WTC11 (cell line): ENCODE data around the gene TFPT. TPM values are rescaled to one million over a fixed set of nuclear protein-coding genes. Genes with fewer than 3 reads are reported as not detected.

Experiments
- ATAC-seq: fragments of 200-7000 bp; cut with Tn5 transposase; 2 replicates; pipeline ENCODE4 v1.10.0; 2021; ENCODE audit warnings: mild to moderate bottlenecking, moderate library complexity
- CTCF ChIA-PET: fragments of 300-600 bp; sonication (Branson Sonifier 250); formaldehyde crosslinking; loops from one replicate; lab custom pipeline; 2021; ENCODE audit warnings: antibody characterized with exemption; lab: Charles Lee
- POLR2A ChIA-PET: fragments of 350-600 bp; sonication (Branson Sonifier 250); formaldehyde crosslinking; loops from one replicate; lab custom pipeline; 2021; ENCODE audit warnings: antibody characterized with exemption; lab: Charles Lee
- DNase-seq: peaks from one replicate; pipeline ENCODE4 v3.0.0; 2021; ENCODE audit warnings: low spot score
- H3K27ac Mint-ChIP-seq: 2 replicates; pipeline ENCODE4 v1.8.0; 2021; ENCODE audit warnings: mixed read lengths
- H3K27me3 Mint-ChIP-seq: 2 replicates; pipeline ENCODE4 v1.8.0; 2021; ENCODE audit warnings: low read depth, mild to moderate bottlenecking, moderate library complexity, mixed read lengths
- H3K36me3 Mint-ChIP-seq: 2 replicates; pipeline ENCODE4 v1.8.0; 2021; ENCODE audit warnings: mixed read lengths
- H3K4me1 Mint-ChIP-seq: 2 replicates; pipeline ENCODE4 v1.8.0; 2022; ENCODE audit warnings: mixed read lengths
- H3K4me3 Mint-ChIP-seq: 2 replicates; pipeline ENCODE4 v1.8.0; 2021; ENCODE audit warnings: mild to moderate bottlenecking, moderate library complexity, mixed read lengths
- H3K9me3 Mint-ChIP-seq: 2 replicates; pipeline ENCODE4 v1.8.0; 2021; ENCODE audit warnings: mixed read lengths
- ATF1 ChIP-seq: sonication (generic); formaldehyde crosslinking; IDR thresholded peaks from 2 replicates; pipeline ENCODE4 v1.8.1; 2023; ENCODE audit warnings: mild to moderate bottlenecking, moderate library complexity, missing genetic modification reagents
- E2F4 ChIP-seq: sonication (generic); formaldehyde crosslinking; IDR thresholded peaks from 2 replicates; pipeline ENCODE4 v1.8.1; 2022; ENCODE audit warnings: low read depth, mild to moderate bottlenecking, moderate library complexity, missing genetic modification reagents, borderline replicate concordance
- SOX15 ChIP-seq: fragments of 250-450 bp; sonication (Bioruptor Pico); IDR thresholded peaks from 2 replicates; pipeline ENCODE4 v1.9.0; 2021; ENCODE audit warnings: mild to moderate bottlenecking
- TEAD1 ChIP-seq: sonication (generic); formaldehyde crosslinking; IDR thresholded peaks from 2 replicates; pipeline ENCODE4 v1.8.0; 2022; ENCODE audit warnings: mild to moderate bottlenecking, missing genetic modification reagents
- ZMAT4 ChIP-seq: fragments of 250-450 bp; sonication (Bioruptor Pico); IDR thresholded peaks from 2 replicates; pipeline ENCODE4 v1.9.0; 2021; ENCODE audit warnings: mild to moderate bottlenecking
- ZNF396 ChIP-seq: fragments of 250-450 bp; sonication (Bioruptor Pico); IDR thresholded peaks from 2 replicates; pipeline ENCODE4 v1.8.0; 2021; ENCODE audit warnings: mild to moderate bottlenecking, moderate library complexity, borderline replicate concordance
- total RNA-seq: library from RNA; stranded (reverse); gene quantifications from 3 replicates; pipeline ENCODE4 v1.2.3, GENCODE V29; 2021
- TF ChIP-seq, protein P1 (sequence below): sonication (generic); formaldehyde crosslinking; IDR thresholded peaks from 2 replicates; pipeline ENCODE4 v1.8.0; 2022; ENCODE audit warnings: missing genetic modification reagents
- TF ChIP-seq, protein P2 (sequence below): fragments of 250-450 bp; sonication (Bioruptor Pico); IDR thresholded peaks from 2 replicates; pipeline ENCODE4 v1.9.0; 2021; ENCODE audit warnings: mild to moderate bottlenecking, borderline replicate concordance

Gene TFPT
- total RNA-seq, 1 experiment from 2014 or later, result 24.6 TPM

- CTCF ChIA-PET, result interaction anchor here (1.0 to 2.0 kb wide), 5 partner anchors 32 to 254 kb away, joined by 3 to 6 read pairs (median 5); no protein-coding TSS in a partner anchor
- Mint-ChIP-seq H3K36me3 (no peaks in the 10 kb centered on the region), H3K27ac (no peak within 1 kb of the TSS), H3K27me3 (no peaks in the 10 kb centered on the region; the same call in 1 of the 2 replicates), H3K4me1 (peaks cover 3% of the 10 kb centered on the region; the same call in 1 of the 2 replicates), H3K9me3 (no peaks in the 10 kb centered on the region; the same call in 1 of the 2 replicates), H3K4me3 (no peak within 1 kb of the TSS)
- POLR2A ChIA-PET, result no interaction called here
- DNase-seq (no peak), ATAC-seq (peak; percentile 30; the same call in 1 of the 2 replicates)
- TF ChIP-seq TEAD1 (CRISPR knock-in tag), result no peak
- no peak for TF ChIP-seq ZNF396 (CRISPR knock-in tag)
- no peak for TF ChIP-seq SOX15 (CRISPR knock-in tag)
- no peak for TF ChIP-seq ZMAT4
- no peak for TF ChIP-seq ATF1 (CRISPR knock-in tag)
Observed at GRCh38 chr19:54063350-54064116, 51.9 kb downstream of the TFPT start, which contains the start of gene VSTM1. Gene VSTM1 (minus strand): TSS chr19:54063897. CDS start chr19:54063777, 120 bp downstream.

DNA sequence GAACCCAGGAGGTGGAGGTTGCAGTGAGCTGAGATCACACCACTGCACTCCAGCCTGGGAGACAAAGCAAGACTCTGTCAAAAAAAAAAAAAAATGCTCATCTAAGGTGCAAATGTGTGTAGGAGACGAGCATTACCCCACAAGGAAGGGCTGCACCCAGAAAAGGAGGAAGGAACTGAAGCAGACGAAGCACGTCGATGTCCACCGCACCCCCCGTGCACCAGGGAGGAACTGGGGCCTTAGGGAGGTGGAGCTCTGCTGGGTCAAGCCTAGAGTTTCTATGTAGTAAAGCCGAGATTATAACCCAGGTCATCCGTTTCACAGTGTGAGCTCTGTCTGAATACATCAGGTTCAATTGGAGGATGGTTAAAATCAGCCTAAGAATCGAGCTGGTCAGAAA lies 52.8 kb downstream of the TFPT start:
- ChIA-PET CTCF (interaction anchor here (1.5 to 2.0 kb wide), 3 partner anchors 31 to 253 kb away, joined by 5 to 6 read pairs (median 6); no protein-coding TSS in a partner anchor), POLR2A (no interaction called here)
- no peak for ATAC-seq

More for the DNA sequence above, 52.8 kb downstream of the TFPT start:
- H3K27me3 Mint-ChIP-seq, result no peaks in the 10 kb centered on the region
- peaks cover 3% of the 10 kb centered on the region; the same call in 1 of the 2 replicates for H3K4me1 Mint-ChIP-seq
- H3K4me3 Mint-ChIP-seq, result no peak overlapping the region
- no peaks in the 10 kb centered on the region; the same call in 1 of the 2 replicates for H3K9me3 Mint-ChIP-seq
- DNase-seq, result no peak
- H3K36me3 Mint-ChIP-seq, result no peaks in the 10 kb centered on the region
- TF ChIP-seq E2F4 (CRISPR knock-in tag) (no peak), ZNF396 (CRISPR knock-in tag) (no peak)
- TF ChIP-seq, protein P1, sequence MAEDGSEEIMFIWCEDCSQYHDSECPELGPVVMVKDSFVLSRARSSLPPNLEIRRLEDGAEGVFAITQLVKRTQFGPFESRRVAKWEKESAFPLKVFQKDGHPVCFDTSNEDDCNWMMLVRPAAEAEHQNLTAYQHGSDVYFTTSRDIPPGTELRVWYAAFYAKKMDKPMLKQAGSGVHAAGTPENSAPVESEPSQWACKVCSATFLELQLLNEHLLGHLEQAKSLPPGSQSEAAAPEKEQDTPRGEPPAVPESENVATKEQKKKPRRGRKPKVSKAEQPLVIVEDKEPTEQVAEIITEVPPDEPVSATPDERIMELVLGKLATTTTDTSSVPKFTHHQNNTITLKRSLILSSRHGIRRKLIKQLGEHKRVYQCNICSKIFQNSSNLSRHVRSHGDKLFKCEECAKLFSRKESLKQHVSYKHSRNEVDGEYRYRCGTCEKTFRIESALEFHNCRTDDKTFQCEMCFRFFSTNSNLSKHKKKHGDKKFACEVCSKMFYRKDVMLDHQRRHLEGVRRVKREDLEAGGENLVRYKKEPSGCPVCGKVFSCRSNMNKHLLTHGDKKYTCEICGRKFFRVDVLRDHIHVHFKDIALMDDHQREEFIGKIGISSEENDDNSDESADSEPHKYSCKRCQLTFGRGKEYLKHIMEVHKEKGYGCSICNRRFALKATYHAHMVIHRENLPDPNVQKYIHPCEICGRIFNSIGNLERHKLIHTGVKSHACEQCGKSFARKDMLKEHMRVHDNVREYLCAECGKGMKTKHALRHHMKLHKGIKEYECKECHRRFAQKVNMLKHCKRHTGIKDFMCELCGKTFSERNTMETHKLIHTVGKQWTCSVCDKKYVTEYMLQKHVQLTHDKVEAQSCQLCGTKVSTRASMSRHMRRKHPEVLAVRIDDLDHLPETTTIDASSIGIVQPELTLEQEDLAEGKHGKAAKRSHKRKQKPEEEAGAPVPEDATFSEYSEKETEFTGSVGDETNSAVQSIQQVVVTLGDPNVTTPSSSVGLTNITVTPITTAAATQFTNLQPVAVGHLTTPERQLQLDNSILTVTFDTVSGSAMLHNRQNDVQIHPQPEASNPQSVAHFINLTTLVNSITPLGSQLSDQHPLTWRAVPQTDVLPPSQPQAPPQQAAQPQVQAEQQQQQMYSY (CRISPR knock-in tag), result no peak
- TF ChIP-seq, protein P2, sequence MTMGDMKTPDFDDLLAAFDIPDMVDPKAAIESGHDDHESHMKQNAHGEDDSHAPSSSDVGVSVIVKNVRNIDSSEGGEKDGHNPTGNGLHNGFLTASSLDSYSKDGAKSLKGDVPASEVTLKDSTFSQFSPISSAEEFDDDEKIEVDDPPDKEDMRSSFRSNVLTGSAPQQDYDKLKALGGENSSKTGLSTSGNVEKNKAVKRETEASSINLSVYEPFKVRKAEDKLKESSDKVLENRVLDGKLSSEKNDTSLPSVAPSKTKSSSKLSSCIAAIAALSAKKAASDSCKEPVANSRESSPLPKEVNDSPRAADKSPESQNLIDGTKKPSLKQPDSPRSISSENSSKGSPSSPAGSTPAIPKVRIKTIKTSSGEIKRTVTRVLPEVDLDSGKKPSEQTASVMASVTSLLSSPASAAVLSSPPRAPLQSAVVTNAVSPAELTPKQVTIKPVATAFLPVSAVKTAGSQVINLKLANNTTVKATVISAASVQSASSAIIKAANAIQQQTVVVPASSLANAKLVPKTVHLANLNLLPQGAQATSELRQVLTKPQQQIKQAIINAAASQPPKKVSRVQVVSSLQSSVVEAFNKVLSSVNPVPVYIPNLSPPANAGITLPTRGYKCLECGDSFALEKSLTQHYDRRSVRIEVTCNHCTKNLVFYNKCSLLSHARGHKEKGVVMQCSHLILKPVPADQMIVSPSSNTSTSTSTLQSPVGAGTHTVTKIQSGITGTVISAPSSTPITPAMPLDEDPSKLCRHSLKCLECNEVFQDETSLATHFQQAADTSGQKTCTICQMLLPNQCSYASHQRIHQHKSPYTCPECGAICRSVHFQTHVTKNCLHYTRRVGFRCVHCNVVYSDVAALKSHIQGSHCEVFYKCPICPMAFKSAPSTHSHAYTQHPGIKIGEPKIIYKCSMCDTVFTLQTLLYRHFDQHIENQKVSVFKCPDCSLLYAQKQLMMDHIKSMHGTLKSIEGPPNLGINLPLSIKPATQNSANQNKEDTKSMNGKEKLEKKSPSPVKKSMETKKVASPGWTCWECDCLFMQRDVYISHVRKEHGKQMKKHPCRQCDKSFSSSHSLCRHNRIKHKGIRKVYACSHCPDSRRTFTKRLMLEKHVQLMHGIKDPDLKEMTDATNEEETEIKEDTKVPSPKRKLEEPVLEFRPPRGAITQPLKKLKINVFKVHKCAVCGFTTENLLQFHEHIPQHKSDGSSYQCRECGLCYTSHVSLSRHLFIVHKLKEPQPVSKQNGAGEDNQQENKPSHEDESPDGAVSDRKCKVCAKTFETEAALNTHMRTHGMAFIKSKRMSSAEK, result no peak
- no peak overlapping the region for H3K27ac Mint-ChIP-seq

Other genes with a start within 250 kb of the TFPT start
- gene MYADM, start 247.8 kb downstream of the TFPT start, total RNA-seq, result 78.6 to 86.4 TPM (median 79.7 TPM) in 3 replicates
- 23.0 to 30.0 TPM (median 27.5 TPM) in 3 replicates for gene PRKCG, start 233.5 kb downstream of the TFPT start, total RNA-seq
- 33.3 to 44.1 TPM (median 43.2 TPM) in 3 replicates for gene CACNG7, start 206.4 kb downstream of the TFPT start, total RNA-seq
- gene CACNG8, start 152.7 kb downstream of the TFPT start, total RNA-seq, result 12.5 to 15.7 TPM (median 15.1 TPM) in 3 replicates
- 2.5 to 3.3 TPM (median 2.5 TPM) in 3 replicates for gene CACNG6, start 124.0 kb downstream of the TFPT start, total RNA-seq
- not detected in 3 replicates for gene VSTM1, start 51.8 kb downstream of the TFPT start, total RNA-seq
- gene TARM1, start 34.3 kb downstream of the TFPT start, total RNA-seq, result not detected in 3 replicates
- 1.7 to 2.7 TPM (median 2.3 TPM) in 3 replicates for gene OSCAR, start 14.9 kb downstream of the TFPT start, total RNA-seq
- 181 to 203 TPM (median 203 TPM) in 3 replicates for gene NDUFA3, start 12.8 kb downstream of the TFPT start, total RNA-seq
- gene PRPF31, start 97 bp upstream of the TFPT start, total RNA-seq, result 82.3 to 92.8 TPM (median 89.5 TPM) in 3 replicates
- gene CNOT3, start 22.1 kb upstream of the TFPT start, total RNA-seq, result 90.7 to 96.8 TPM (median 93.3 TPM) in 3 replicates
- gene LENG1, start 44.1 kb upstream of the TFPT start, total RNA-seq, result 4.6 to 5.4 TPM (median 4.9 TPM) in 3 replicates
- gene TMC4, start 57.5 kb upstream of the TFPT start, total RNA-seq, result 9.3 to 14.7 TPM (median 13.8 TPM) in 3 replicates
- 109 to 126 TPM (median 113 TPM) in 3 replicates for gene MBOAT7, start 73.9 kb upstream of the TFPT start, total RNA-seq
- gene TSEN34, start 75.7 kb upstream of the TFPT start, total RNA-seq, result 32.0 to 34.3 TPM (median 32.5 TPM) in 3 replicates
- 1,828 to 2,106 TPM (median 2,018 TPM) in 3 replicates for gene RPS9, start 85.2 kb upstream of the TFPT start, total RNA-seq
- gene LILRB3, start 107.3 kb upstream of the TFPT start, total RNA-seq, result not detected in 3 replicates
- gene LILRA6, start 127.1 kb upstream of the TFPT start, total RNA-seq, result not detected in 3 replicates
- 0.07 to 0.11 TPM (median 0.09 TPM) in 3 replicates for gene LILRB5, start 141.6 kb upstream of the TFPT start, total RNA-seq
- gene LILRB2, start 165.5 kb upstream of the TFPT start, total RNA-seq, result 0.11 TPM in 1 of 3 replicates, not detected in the others
- 0.25 TPM in 1 of 3 replicates, not detected in the others for gene LILRA5, start 197.5 kb upstream of the TFPT start, total RNA-seq
- not detected in 3 replicates for gene LILRA4, start 223.5 kb upstream of the TFPT start, total RNA-seq
- 0.18 to 0.60 TPM (median 0.37 TPM) in 3 replicates for gene LAIR1, start 249.3 kb upstream of the TFPT start, total RNA-seq